ENCODE results near the gene CACNA1I.

GRCh38 chr22:39722032-39722325 is 151.4 kb downstream of the CACNA1I start:
- TF ChIP-seq POLR2A (IDR thresholded peaks at IDR 0.05) = no peak
- no peak for TF ChIP-seq CTCF (IDR thresholded peaks at IDR 0.05)
